HEK293 (cell line): ENCODE results near the gene SCN4B.

Experiments
- CTCF ChIA-PET: fragments of 350-600 bp; formaldehyde crosslinking; extraction: SDS; loops from one replicate; lab custom pipeline; 2021; ENCODE audit warnings: antibody characterized with exemption; lab: Yijun Ruan, JAX
- POLR2A ChIA-PET: fragments of 300-600 bp; formaldehyde crosslinking; extraction: SDS; loops from one replicate; lab custom pipeline; 2020; ENCODE audit warnings: antibody characterized with exemption, inconsistent platforms; lab: Yijun Ruan, JAX
- H3K27ac ChIP-seq: fragments of 200-500 bp; sonication (Bioruptor generic); 2 replicates; pipeline ENCODE4 v1.5.1; 2014; ENCODE audit warnings: low read depth, low read length, control low read depth, inconsistent platforms; ENCODE audit errors: extremely low read depth
- H3K36me3 ChIP-seq, 2 experiments: fragments of 200-500 bp in 1 of 2; sonication (Bioruptor generic) in 1 of 2; 1 replicate in 1 of 2; 2 replicates in 1 of 2; pipeline ENCODE4 v1.5.1; 2014 to 2017; ENCODE audit warnings: inconsistent platforms in 2 of 2, low read length in 2 of 2; ENCODE audit not compliant: control insufficient read depth in 2 of 2, insufficient read depth in 1 of 2
- H3K4me1 ChIP-seq: fragments of 200-500 bp; sonication (Bioruptor generic); 2 replicates; pipeline ENCODE4 v1.5.1; 2014; ENCODE audit warnings: mild to moderate bottlenecking, low read length, inconsistent platforms; ENCODE audit not compliant: control insufficient read depth, insufficient read depth
- H3K4me3 ChIP-seq: 2 replicates; pipeline ENCODE4 v1.5.1; 2011; ENCODE audit warnings: low read depth, mild to moderate bottlenecking, control low read depth, low read length, moderate library complexity
- H3K9me3 ChIP-seq: fragments of 200-500 bp; sonication (Bioruptor generic); 2 replicates; pipeline ENCODE4 v1.5.1; 2014; ENCODE audit warnings: low read depth, low read length, inconsistent platforms; ENCODE audit not compliant: control insufficient read depth, insufficient read depth
- SCRT1 ChIP-seq: fragments of 450-650 bp; formaldehyde crosslinking; IDR thresholded peaks from 2 replicates; pipeline ENCODE4 v1.5.1; 2016; ENCODE audit warnings: missing biosample characterization, missing genetic modification characterization, borderline replicate concordance
- ZBTB21 ChIP-seq: fragments of 450-650 bp; formaldehyde crosslinking; IDR thresholded peaks from 2 replicates; pipeline ENCODE4 v1.5.1; 2017; ENCODE audit warnings: missing biosample characterization, missing genetic modification characterization
- ZFP3 ChIP-seq: fragments of 450-650 bp; formaldehyde crosslinking; IDR thresholded peaks from 2 replicates; pipeline ENCODE4 v1.5.1; 2016; ENCODE audit warnings: low read depth, missing biosample characterization, missing genetic modification characterization
- ZIC2 ChIP-seq: fragments of 450-650 bp; formaldehyde crosslinking; IDR thresholded peaks from 2 replicates; pipeline ENCODE4 v1.5.1; 2016; ENCODE audit warnings: missing biosample characterization, missing genetic modification characterization
- ZNF121 ChIP-seq: fragments of 450-650 bp; formaldehyde crosslinking; IDR thresholded peaks from 2 replicates; pipeline ENCODE4 v1.5.1; 2016; ENCODE audit warnings: missing biosample characterization, missing genetic modification characterization
- ZNF157 ChIP-seq: fragments of 450-650 bp; formaldehyde crosslinking; IDR thresholded peaks from 2 replicates; pipeline ENCODE4 v1.5.1; 2016; ENCODE audit warnings: missing biosample characterization, missing genetic modification characterization
- ZNF248 ChIP-seq: fragments of 450-650 bp; formaldehyde crosslinking; IDR thresholded peaks from 2 replicates; pipeline ENCODE4 v1.5.1; 2017; ENCODE audit warnings: missing biosample characterization, missing genetic modification characterization
- ZNF560 ChIP-seq: fragments of 450-650 bp; formaldehyde crosslinking; IDR thresholded peaks from 2 replicates; pipeline ENCODE4 v1.5.1; 2017; ENCODE audit warnings: missing biosample characterization, missing genetic modification characterization, borderline replicate concordance
- ZNF571 ChIP-seq: fragments of 450-650 bp; formaldehyde crosslinking; IDR thresholded peaks from 2 replicates; pipeline ENCODE4 v1.5.0; 2017; ENCODE audit warnings: missing biosample characterization, missing genetic modification characterization
- ZNF610 ChIP-seq: fragments of 450-650 bp; formaldehyde crosslinking; IDR thresholded peaks from 2 replicates; pipeline ENCODE4 v1.5.1; 2016; ENCODE audit warnings: missing biosample characterization, missing genetic modification characterization, borderline replicate concordance
- ZNF660 ChIP-seq: fragments of 450-650 bp; IDR thresholded peaks from 2 replicates; pipeline ENCODE4 v1.5.1; 2018; ENCODE audit warnings: missing biosample characterization, mild to moderate bottlenecking, missing genetic modification characterization
- ZNF785 ChIP-seq: fragments of 450-650 bp; formaldehyde crosslinking; IDR thresholded peaks from 2 replicates; pipeline ENCODE4 v1.5.1; 2016; ENCODE audit warnings: missing biosample characterization, missing genetic modification characterization
- ZNF791 ChIP-seq: fragments of 450-650 bp; formaldehyde crosslinking; IDR thresholded peaks from 2 replicates; pipeline ENCODE4 v1.5.1; 2016; ENCODE audit warnings: missing biosample characterization, missing genetic modification characterization
- ZNF792 ChIP-seq: fragments of 450-650 bp; formaldehyde crosslinking; IDR thresholded peaks from 2 replicates; pipeline ENCODE4 v1.5.1; 2016; ENCODE audit warnings: missing biosample characterization, missing genetic modification characterization
- ZSCAN30 ChIP-seq: fragments of 450-650 bp; IDR thresholded peaks from 2 replicates; pipeline ENCODE4 v1.5.1; 2018; ENCODE audit warnings: missing biosample characterization, mild to moderate bottlenecking, missing genetic modification characterization, moderate library complexity
- TF ChIP-seq, protein P1 (sequence below): fragments of 450-650 bp; formaldehyde crosslinking; IDR thresholded peaks from 2 replicates; pipeline ENCODE4 v1.5.1; 2016; ENCODE audit warnings: missing biosample characterization, missing genetic modification characterization
- TF ChIP-seq, protein P2 (sequence below): fragments of 450-650 bp; formaldehyde crosslinking; IDR thresholded peaks from 2 replicates; pipeline ENCODE4 v1.5.1; 2016; ENCODE audit warnings: missing biosample characterization, missing genetic modification characterization, borderline replicate concordance
- TF ChIP-seq, protein P3 (sequence below): fragments of 450-650 bp; formaldehyde crosslinking; IDR thresholded peaks from 2 replicates; pipeline ENCODE4 v1.5.1; 2016; ENCODE audit warnings: missing biosample characterization, missing genetic modification characterization, low read depth
- TF ChIP-seq, protein P4 (sequence below): fragments of 450-650 bp; formaldehyde crosslinking; IDR thresholded peaks from 2 replicates; pipeline ENCODE4 v1.5.1; 2016; ENCODE audit warnings: missing biosample characterization, missing genetic modification characterization

The SCN4B gene

DNA sequence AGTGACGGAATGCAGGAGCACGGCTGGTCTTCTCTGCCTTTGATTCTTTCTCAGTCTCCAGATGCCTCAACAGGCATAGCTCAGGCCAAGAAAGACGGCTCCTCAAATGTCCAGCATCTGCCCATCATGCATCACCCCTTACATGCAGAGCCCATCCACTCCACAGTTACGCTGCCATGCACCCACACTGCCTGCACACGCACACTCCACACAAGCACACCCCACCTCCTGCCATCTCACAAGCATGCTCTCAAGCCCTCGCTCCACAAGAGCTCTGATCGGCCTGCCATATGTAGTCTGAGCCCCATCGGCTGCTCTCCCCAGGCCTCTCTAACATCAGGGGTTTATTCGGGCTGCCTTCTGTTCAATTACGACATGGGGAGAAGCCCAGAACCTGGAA lies 18.8 kb downstream of the SCN4B start:
- CTCF ChIA-PET: interaction anchor here (1.6 kb wide), 1 partner anchor 11 kb away, joined by 9 read pairs; no protein-coding TSS in a partner anchor
- Histone ChIP-seq H3K9me3 (no peaks in the 10 kb centered on the region), H3K4me3 (no peak overlapping the region)
- TF ChIP-seq, protein P1, sequence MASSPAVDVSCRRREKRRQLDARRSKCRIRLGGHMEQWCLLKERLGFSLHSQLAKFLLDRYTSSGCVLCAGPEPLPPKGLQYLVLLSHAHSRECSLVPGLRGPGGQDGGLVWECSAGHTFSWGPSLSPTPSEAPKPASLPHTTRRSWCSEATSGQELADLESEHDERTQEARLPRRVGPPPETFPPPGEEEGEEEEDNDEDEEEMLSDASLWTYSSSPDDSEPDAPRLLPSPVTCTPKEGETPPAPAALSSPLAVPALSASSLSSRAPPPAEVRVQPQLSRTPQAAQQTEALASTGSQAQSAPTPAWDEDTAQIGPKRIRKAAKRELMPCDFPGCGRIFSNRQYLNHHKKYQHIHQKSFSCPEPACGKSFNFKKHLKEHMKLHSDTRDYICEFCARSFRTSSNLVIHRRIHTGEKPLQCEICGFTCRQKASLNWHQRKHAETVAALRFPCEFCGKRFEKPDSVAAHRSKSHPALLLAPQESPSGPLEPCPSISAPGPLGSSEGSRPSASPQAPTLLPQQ: no peak
- TF ChIP-seq ZSCAN30 (tag by site-specific recombination) (no peak), ZFP3 (tag by site-specific recombination) (no peak), ZNF791 (tag by site-specific recombination) (no peak), ZNF610 (tag by site-specific recombination) (no peak), ZNF121 (tag by site-specific recombination) (no peak), ZNF248 (tag by site-specific recombination) (no peak), ZNF785 (tag by site-specific recombination) (no peak), SCRT1 (no peak), ZBTB21 (no peak), ZNF560 (tag by site-specific recombination) (no peak), ZNF571 (no peak), ZNF792 (tag by site-specific recombination) (no peak), ZNF157 (tag by site-specific recombination) (no peak), ZNF660 (tag by site-specific recombination) (no peak), ZIC2 (tag by site-specific recombination) (no peak)
- TF ChIP-seq, protein P2, sequence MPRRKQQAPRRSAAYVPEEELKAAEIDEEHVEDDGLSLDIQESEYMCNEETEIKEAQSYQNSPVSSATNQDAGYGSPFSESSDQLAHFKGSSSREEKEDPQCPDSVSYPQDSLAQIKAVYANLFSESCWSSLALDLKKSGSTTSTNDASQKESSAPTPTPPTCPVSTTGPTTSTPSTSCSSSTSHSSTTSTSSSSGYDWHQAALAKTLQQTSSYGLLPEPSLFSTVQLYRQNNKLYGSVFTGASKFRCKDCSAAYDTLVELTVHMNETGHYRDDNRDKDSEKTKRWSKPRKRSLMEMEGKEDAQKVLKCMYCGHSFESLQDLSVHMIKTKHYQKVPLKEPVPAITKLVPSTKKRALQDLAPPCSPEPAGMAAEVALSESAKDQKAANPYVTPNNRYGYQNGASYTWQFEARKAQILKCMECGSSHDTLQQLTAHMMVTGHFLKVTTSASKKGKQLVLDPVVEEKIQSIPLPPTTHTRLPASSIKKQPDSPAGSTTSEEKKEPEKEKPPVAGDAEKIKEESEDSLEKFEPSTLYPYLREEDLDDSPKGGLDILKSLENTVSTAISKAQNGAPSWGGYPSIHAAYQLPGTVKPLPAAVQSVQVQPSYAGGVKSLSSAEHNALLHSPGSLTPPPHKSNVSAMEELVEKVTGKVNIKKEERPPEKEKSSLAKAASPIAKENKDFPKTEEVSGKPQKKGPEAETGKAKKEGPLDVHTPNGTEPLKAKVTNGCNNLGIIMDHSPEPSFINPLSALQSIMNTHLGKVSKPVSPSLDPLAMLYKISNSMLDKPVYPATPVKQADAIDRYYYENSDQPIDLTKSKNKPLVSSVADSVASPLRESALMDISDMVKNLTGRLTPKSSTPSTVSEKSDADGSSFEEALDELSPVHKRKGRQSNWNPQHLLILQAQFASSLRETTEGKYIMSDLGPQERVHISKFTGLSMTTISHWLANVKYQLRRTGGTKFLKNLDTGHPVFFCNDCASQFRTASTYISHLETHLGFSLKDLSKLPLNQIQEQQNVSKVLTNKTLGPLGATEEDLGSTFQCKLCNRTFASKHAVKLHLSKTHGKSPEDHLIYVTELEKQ (tag by site-specific recombination): no peak
- TF ChIP-seq, protein P3, sequence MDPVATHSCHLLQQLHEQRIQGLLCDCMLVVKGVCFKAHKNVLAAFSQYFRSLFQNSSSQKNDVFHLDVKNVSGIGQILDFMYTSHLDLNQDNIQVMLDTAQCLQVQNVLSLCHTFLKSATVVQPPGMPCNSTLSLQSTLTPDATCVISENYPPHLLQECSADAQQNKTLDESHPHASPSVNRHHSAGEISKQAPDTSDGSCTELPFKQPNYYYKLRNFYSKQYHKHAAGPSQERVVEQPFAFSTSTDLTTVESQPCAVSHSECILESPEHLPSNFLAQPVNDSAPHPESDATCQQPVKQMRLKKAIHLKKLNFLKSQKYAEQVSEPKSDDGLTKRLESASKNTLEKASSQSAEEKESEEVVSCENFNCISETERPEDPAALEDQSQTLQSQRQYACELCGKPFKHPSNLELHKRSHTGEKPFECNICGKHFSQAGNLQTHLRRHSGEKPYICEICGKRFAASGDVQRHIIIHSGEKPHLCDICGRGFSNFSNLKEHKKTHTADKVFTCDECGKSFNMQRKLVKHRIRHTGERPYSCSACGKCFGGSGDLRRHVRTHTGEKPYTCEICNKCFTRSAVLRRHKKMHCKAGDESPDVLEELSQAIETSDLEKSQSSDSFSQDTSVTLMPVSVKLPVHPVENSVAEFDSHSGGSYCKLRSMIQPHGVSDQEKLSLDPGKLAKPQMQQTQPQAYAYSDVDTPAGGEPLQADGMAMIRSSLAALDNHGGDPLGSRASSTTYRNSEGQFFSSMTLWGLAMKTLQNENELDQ (tag by site-specific recombination): no peak
- TF ChIP-seq, protein P4, sequence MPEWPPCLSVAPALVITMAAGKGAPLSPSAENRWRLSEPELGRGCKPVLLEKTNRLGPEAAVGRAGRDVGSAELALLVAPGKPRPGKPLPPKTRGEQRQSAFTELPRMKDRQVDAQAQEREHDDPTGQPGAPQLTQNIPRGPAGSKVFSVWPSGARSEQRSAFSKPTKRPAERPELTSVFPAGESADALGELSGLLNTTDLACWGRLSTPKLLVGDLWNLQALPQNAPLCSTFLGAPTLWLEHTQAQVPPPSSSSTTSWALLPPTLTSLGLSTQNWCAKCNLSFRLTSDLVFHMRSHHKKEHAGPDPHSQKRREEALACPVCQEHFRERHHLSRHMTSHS (tag by site-specific recombination): no peak
- TF ChIP-seq, all 188 proteins: peak for 0
- Histone ChIP-seq H3K27ac (no peak overlapping the region), H3K36me3 (no peaks in the 10 kb centered on the region), H3K4me1 (peaks cover 3% of the 10 kb centered on the region; the same call in 1 of the 2 replicates)
- POLR2A ChIA-PET: interaction anchor here (0.5 to 0.6 kb wide), 2 partner anchors 47 to 1575 kb away, joined by 3 read pairs; no protein-coding TSS in a partner anchor
